Transverse colon (tissue), 4 donors: ENCODE data around the gene INAFM2.

Experiments
- CTCF ChIP-seq, 5 experiments: fragments of 200-600 bp in 3 of 5; fragments of 450-650 bp in 2 of 5; sonication (generic) in 3 of 5; IDR thresholded peaks; 1 replicate in 2 of 5; 2 replicates in 3 of 5; pipeline ENCODE4 v1.5.1; 2016 to 2017; ENCODE audit warnings: antibody characterized with exemption in 5 of 5, inconsistent platforms in 3 of 5, mild to moderate bottlenecking in 2 of 5, moderate library complexity in 1 of 5
- EP300 ChIP-seq: sonication (generic); formaldehyde crosslinking; IDR thresholded peaks from one replicate; pipeline ENCODE4 v1.6.1; 2017; ENCODE audit warnings: antibody characterized with exemption, low read depth
- POLR2A ChIP-seq: fragments of 450-650 bp; IDR thresholded peaks from one replicate; pipeline ENCODE4 v1.6.1; 2016; ENCODE audit warnings: antibody characterized with exemption, mild to moderate bottlenecking, moderate library complexity
- POLR2AphosphoS5 ChIP-seq, 3 donors: sonication (generic); formaldehyde crosslinking; IDR thresholded peaks; one replicate each; pipeline ENCODE4 v1.6.1; 2016; ENCODE audit warnings: antibody characterized with exemption in 3 of 3

- TF ChIP-seq CTCF (IDR thresholded peaks at IDR 0.05): peak; percentile 100
- TF ChIP-seq EP300: no peak
- TF ChIP-seq POLR2AphosphoS5 (IDR thresholded peaks at IDR 0.05): no peak
- TF ChIP-seq POLR2A: no peak
Observed at GRCh38 chr15:40274350-40275274, 48.9 kb upstream of the INAFM2 start.
